Vagina (tissue), 2 donors: ENCODE results near the gene RIN3. TPM values are rescaled to one million over a fixed set of nuclear protein-coding genes. Genes with fewer than 3 reads are reported as not detected.

Experiments
- DNase-seq, 2 donors: peaks; one replicate each; pipeline ENCODE4 v3.0.0-alpha.2; 2017; ENCODE audit errors: extremely low spot score in 2 of 2
- H3K27ac ChIP-seq: fragments of 200-600 bp; sonication (generic); one replicate; pipeline ENCODE4 v1.5.1; 2019
- H3K27me3 ChIP-seq: fragments of 200-600 bp; sonication (generic); one replicate; pipeline ENCODE4 v1.5.1; 2019
- H3K36me3 ChIP-seq, 2 donors: fragments of 200-600 bp; sonication (generic); one replicate each; pipeline ENCODE4 v1.5.1; 2017 to 2019
- H3K4me1 ChIP-seq: fragments of 200-600 bp; sonication (generic); one replicate; pipeline ENCODE4 v1.5.1; 2019
- H3K4me3 ChIP-seq, 2 donors: fragments of 200-600 bp; sonication (generic); 1 replicate in 1 of 2; 2 replicates in 1 of 2; pipeline ENCODE4 v1.5.1; 2016 to 2019
- H3K9me3 ChIP-seq: fragments of 200-600 bp; sonication (generic); one replicate; pipeline ENCODE4 v1.5.1; 2019
- POLR2A ChIP-seq, 2 donors: fragments of 450-650 bp; IDR thresholded peaks; one replicate each; pipeline ENCODE4 v1.6.1; 2017; ENCODE audit warnings: antibody characterized with exemption in 2 of 2, mild to moderate bottlenecking in 2 of 2, moderate library complexity in 2 of 2
- POLR2AphosphoS5 ChIP-seq, 2 donors: sonication (generic); formaldehyde crosslinking; IDR thresholded peaks; one replicate each; pipeline ENCODE4 v1.9.0; 2017; ENCODE audit warnings: antibody characterized with exemption in 2 of 2, mild to moderate bottlenecking in 2 of 2, low read depth in 1 of 2; ENCODE audit not compliant: insufficient read depth in 1 of 2
- intact Hi-C: fragments of 100-400 bp; cut with DNase I; formaldehyde crosslinking; loops from one replicate; pipeline ENCODE4 v1.15.1; 2023
- total RNA-seq: library from RNA; depleted of rRNA; stranded (reverse); fragments of >200 nt; gene quantifications from one replicate; pipeline ENCODE4 v1.2.3, GENCODE V29; 2016
- TF ChIP-seq, protein P1 (sequence below), 3 experiments: fragments of 450-650 bp in 2 of 3; fragments of 200-600 bp in 1 of 3; sonication (generic) in 1 of 3; IDR thresholded peaks; one replicate each; pipeline ENCODE4 v1.5.1; 2017 to 2019; ENCODE audit warnings: antibody characterized with exemption in 3 of 3, mild to moderate bottlenecking in 2 of 3, moderate library complexity in 2 of 3

RIN3 gene
- total RNA-seq, 1 donor from 2014 or later, result 22.6 TPM

DNA sequence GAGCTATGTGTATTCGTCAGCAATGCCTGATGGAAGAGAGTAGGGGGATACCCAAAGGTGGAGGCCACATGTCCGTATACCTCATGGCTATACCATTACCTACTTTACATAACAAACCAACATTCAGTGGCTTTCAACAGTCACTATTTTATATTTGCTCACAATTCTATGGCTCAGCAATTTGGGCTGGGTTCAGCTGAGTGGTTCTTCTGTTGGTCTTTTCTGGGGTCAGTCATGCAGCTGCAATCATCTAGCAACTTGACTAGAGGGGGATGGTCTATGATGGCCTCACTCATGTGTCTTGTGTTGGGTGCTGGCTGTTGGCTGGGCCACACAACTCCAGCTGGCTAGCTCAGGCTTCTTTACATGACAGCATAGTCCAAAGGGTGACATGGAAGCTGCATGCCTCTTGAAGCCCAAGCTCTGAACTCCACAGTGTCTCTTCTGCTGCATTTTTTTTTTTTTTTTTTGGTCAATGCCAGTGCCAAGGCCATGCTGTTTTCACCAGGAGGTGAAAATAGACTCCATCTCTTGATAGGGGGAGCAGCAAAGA is 53.7 kb downstream of the RIN3 start:
- H3K9me3 ChIP-seq, result no peaks in the 10 kb centered on the region
- H3K27ac ChIP-seq, result no peak overlapping the region
- no peaks in the 10 kb centered on the region for H3K36me3 ChIP-seq
- DNase-seq, result no peak
- H3K4me1 ChIP-seq, result peaks cover 10% of the 10 kb centered on the region
- H3K4me3 ChIP-seq, result no peak overlapping the region
- TF ChIP-seq POLR2AphosphoS5 (IDR thresholded peaks at IDR 0.05; ENCODE audit: insufficient read depth in 1 of 2, low read depth in 1 of 2) (no peak), POLR2A (IDR thresholded peaks at IDR 0.05) (no peak)
- intact Hi-C loops, result no loop called here
- no peaks in the 10 kb centered on the region for H3K27me3 ChIP-seq

DNA sequence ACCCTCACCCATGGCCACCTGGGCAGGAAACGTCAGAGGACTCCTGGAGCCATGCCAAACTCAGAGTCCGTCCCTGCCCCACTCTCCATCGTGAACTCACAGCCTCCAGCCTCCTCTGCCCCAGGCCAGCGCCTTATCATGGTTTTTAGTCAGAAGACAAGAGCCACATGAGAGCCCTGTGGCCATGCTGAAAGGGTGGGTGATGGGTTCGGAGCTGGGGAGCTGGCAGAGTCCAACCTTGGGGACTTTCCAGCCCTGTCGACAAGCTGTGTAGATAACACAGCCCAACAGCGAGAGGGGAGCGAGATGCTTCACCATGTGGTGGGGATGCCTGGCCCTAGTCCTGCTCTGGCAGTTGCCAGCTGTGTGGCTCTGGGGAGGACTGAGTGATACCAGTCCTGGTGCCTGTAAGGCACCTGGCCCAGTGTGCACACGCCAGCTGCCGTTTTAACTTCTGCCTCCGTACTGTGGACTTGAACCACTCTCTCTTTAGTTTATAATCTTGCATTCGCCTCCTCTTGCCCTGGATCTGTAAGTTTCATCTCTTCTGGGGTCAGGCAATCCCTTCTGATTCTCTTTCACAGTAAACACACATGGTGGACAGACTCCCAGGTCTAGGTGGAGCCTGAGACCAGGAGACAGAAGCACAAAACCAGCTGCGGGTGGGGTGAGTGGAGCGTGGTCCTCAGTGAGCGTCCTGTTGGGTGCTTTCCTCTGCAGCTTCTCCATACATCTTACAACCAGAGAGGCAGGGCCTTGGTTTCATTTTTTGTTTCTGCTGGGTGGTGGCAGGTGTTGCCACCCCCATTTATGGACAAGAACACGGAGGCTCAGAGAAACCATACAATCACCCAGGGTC is 55.3 kb downstream of the RIN3 start:
- no peak overlapping the region for H3K4me3 ChIP-seq
- intact Hi-C loops, result no loop called here
- H3K4me1 ChIP-seq, result peaks cover 10% of the 10 kb centered on the region
- H3K27ac ChIP-seq, result no peak overlapping the region
- no peaks in the 10 kb centered on the region for H3K9me3 ChIP-seq
- no peak for DNase-seq
- H3K27me3 ChIP-seq, result no peaks in the 10 kb centered on the region
- H3K36me3 ChIP-seq, result no peaks in the 10 kb centered on the region
- TF ChIP-seq POLR2A (IDR thresholded peaks at IDR 0.05) (no peak), POLR2AphosphoS5 (IDR thresholded peaks at IDR 0.05; ENCODE audit: insufficient read depth in 1 of 2, low read depth in 1 of 2) (no peak)

DNA sequence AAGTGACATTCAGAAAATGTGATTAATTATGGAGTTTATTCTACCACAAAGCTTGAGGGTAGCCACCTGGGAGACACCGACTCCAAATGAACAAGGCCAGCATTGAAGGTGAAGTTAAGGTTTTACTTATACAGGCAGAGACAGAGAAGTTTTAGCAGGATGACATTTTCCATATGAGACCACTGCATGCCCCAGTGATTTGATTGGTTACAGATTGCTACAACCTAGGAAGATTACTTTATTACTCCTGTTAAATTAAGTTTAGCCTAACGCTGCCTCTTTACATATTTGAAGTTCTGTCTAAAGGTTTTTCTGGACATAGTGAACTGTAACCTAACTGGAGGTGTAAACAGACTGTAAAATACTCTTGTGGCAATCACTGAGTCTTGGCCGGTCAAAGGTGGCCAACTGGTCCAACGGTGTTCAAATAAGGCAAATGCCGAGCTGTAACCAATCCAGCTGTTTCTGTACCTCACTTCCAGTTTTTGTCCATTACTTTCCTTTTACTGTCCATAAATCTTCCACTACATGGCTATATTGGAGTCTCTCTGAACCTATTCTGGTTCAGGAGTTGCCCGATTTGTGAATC is 57.2 kb downstream of the RIN3 start:
- intact Hi-C loops, result no loop called here
- TF ChIP-seq, protein P1, sequence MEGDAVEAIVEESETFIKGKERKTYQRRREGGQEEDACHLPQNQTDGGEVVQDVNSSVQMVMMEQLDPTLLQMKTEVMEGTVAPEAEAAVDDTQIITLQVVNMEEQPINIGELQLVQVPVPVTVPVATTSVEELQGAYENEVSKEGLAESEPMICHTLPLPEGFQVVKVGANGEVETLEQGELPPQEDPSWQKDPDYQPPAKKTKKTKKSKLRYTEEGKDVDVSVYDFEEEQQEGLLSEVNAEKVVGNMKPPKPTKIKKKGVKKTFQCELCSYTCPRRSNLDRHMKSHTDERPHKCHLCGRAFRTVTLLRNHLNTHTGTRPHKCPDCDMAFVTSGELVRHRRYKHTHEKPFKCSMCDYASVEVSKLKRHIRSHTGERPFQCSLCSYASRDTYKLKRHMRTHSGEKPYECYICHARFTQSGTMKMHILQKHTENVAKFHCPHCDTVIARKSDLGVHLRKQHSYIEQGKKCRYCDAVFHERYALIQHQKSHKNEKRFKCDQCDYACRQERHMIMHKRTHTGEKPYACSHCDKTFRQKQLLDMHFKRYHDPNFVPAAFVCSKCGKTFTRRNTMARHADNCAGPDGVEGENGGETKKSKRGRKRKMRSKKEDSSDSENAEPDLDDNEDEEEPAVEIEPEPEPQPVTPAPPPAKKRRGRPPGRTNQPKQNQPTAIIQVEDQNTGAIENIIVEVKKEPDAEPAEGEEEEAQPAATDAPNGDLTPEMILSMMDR (IDR thresholded peaks at IDR 0.05), result no peak
- no peak for TF ChIP-seq POLR2AphosphoS5 (IDR thresholded peaks at IDR 0.05; ENCODE audit: insufficient read depth in 1 of 2, low read depth in 1 of 2)
- TF ChIP-seq POLR2A (IDR thresholded peaks at IDR 0.05), result no peak
- Histone ChIP-seq H3K9me3 (no peaks in the 10 kb centered on the region), H3K4me3 (no peak overlapping the region), H3K4me1 (peaks cover under 1% of the 10 kb centered on the region), H3K27ac (no peak overlapping the region), H3K27me3 (no peaks in the 10 kb centered on the region), H3K36me3 (no peaks in the 10 kb centered on the region)
- no peak for DNase-seq

DNA sequence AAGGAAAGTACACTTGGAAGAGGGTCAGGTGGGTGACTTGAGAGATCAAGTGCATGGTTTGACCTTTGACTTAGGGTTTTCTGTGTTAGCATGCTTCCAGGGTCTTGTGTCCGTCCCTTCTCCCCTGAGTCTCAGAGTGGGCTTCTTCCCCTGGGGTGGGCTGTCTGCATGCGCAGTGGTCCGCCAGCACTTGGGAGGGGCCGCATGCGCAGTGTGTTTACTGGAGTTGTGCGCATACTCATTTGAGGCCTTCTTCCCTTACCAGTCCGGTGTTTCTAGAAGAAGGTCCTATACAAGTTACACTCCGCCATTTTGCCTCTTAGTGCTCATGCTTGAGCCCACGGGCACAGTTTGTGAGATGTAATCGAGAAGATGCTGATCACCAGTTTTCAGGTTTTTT is 58.5 kb downstream of the RIN3 start:
- TF ChIP-seq POLR2AphosphoS5 (IDR thresholded peaks at IDR 0.05; ENCODE audit: insufficient read depth in 1 of 2, low read depth in 1 of 2) (no peak), POLR2A (IDR thresholded peaks at IDR 0.05) (no peak)
- TF ChIP-seq, protein P1 (IDR thresholded peaks at IDR 0.05), result no peak
- Histone ChIP-seq H3K4me1 (peaks cover 7% of the 10 kb centered on the region), H3K36me3 (no peaks in the 10 kb centered on the region), H3K9me3 (no peaks in the 10 kb centered on the region), H3K27ac (no peak overlapping the region), H3K27me3 (no peaks in the 10 kb centered on the region), H3K4me3 (no peak overlapping the region)
- intact Hi-C loops, result no loop called here
- no peak for DNase-seq

DNA sequence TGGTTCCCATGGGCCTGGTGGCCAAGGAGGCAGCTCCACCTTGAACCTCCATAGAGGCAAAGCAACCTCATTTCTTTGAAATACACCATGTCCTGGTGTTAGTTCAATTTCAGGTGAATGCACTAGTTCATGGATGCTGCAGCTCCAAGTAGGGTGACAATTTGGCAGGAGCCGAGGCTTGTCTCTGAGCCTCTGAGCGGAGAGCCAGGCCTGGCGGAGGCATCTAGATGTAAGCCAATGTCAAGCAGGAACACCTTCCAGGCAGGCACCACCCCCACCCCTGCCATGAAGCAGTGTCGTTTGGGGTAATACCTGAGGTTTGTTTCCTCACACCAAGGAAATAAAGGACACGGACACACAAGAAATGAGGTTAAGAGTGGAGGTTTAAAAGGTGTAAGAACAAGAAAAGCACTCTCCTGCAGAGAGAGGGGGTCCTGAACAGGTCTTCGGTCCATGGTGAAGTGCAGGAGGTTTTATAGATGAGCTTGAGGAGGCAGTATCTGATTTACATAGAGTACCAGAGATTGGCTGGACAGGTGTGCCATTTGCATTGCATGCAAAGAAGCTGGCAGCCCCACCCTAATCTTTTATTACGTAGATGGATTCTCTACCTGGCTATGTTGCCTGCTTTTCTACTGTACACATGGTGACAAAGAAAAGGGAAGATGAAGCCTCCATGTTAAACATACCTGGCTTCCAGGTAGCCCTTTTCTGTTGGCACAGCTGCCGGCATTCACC is 60.3 kb downstream of the RIN3 start:
- peaks cover 7% of the 10 kb centered on the region for H3K4me1 ChIP-seq
- H3K36me3 ChIP-seq, result peaks cover 0 to 4% of the 10 kb centered on the region in 2 donors
- DNase-seq, result no peak
- no peaks in the 10 kb centered on the region for H3K9me3 ChIP-seq
- no peak overlapping the region for H3K27ac ChIP-seq
- intact Hi-C loops, result no loop called here
- TF ChIP-seq, protein P1 (IDR thresholded peaks at IDR 0.05), result no peak
- no peak for TF ChIP-seq POLR2AphosphoS5 (IDR thresholded peaks at IDR 0.05; ENCODE audit: insufficient read depth in 1 of 2, low read depth in 1 of 2)
- no peak for TF ChIP-seq POLR2A (IDR thresholded peaks at IDR 0.05)
- no peak overlapping the region for H3K4me3 ChIP-seq
- H3K27me3 ChIP-seq, result no peaks in the 10 kb centered on the region
